Peyer's patch (tissue), 4 donors: Measurements from ENCODE around the gene SUN2.

Experiments used
- POLR2A ChIP-seq, 2 donors: fragments of 450-650 bp; IDR thresholded peaks; one replicate each; pipeline ENCODE4 v1.5.1; 2017; ENCODE audit warnings: antibody characterized with exemption in 2 of 2, mild to moderate bottlenecking in 2 of 2, moderate library complexity in 2 of 2
- TF ChIP-seq, protein P1 (sequence below), 6 experiments: fragments of 450-650 bp in 4 of 6; fragments of 200-600 bp in 2 of 6; sonication (generic) in 1 of 6; IDR thresholded peaks; one replicate each; pipeline ENCODE4 v1.5.1; 2017 to 2019; ENCODE audit warnings: antibody characterized with exemption in 6 of 6, mild to moderate bottlenecking in 3 of 6, moderate library complexity in 1 of 6

DNA sequence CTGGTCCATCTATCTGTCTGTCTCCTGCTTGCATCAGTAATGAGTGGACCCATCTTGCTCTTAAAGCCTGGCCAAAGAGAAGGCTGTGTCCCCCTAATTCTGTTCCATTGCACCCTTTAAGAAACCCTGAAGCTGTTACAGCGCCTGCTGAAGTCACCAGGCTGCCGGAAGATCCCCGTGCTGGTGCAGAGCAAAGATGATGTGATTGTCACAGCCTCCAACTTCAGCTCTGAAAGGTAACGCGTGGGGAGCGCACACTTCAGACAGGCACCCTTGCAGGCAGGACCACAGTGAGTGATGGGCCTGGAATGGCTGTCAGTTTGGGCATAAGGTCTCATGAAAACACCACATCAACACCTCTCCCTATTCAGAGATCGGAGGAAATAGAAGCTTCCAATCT is 31.6 kb downstream of the SUN2 start:
- TF ChIP-seq, protein P1, sequence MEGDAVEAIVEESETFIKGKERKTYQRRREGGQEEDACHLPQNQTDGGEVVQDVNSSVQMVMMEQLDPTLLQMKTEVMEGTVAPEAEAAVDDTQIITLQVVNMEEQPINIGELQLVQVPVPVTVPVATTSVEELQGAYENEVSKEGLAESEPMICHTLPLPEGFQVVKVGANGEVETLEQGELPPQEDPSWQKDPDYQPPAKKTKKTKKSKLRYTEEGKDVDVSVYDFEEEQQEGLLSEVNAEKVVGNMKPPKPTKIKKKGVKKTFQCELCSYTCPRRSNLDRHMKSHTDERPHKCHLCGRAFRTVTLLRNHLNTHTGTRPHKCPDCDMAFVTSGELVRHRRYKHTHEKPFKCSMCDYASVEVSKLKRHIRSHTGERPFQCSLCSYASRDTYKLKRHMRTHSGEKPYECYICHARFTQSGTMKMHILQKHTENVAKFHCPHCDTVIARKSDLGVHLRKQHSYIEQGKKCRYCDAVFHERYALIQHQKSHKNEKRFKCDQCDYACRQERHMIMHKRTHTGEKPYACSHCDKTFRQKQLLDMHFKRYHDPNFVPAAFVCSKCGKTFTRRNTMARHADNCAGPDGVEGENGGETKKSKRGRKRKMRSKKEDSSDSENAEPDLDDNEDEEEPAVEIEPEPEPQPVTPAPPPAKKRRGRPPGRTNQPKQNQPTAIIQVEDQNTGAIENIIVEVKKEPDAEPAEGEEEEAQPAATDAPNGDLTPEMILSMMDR (IDR thresholded peaks at IDR 0.05), result no peak
- TF ChIP-seq POLR2A (IDR thresholded peaks at IDR 0.05), result no peak
